WTC11 (cell line): Measurements from ENCODE around the gene CPNE9. TPM values are rescaled to one million over a fixed set of nuclear protein-coding genes. Genes with fewer than 3 reads are reported as not detected.

Experiments used
- ATAC-seq: fragments of 200-7000 bp; cut with Tn5 transposase; 2 replicates; pipeline ENCODE4 v1.10.0; 2021; ENCODE audit warnings: mild to moderate bottlenecking, moderate library complexity
- CTCF ChIA-PET: fragments of 300-600 bp; sonication (Branson Sonifier 250); formaldehyde crosslinking; loops from one replicate; lab custom pipeline; 2021; ENCODE audit warnings: antibody characterized with exemption; lab: Charles Lee
- POLR2A ChIA-PET: fragments of 350-600 bp; sonication (Branson Sonifier 250); formaldehyde crosslinking; loops from one replicate; lab custom pipeline; 2021; ENCODE audit warnings: antibody characterized with exemption; lab: Charles Lee
- DNase-seq: peaks from one replicate; pipeline ENCODE4 v3.0.0; 2021; ENCODE audit warnings: low spot score
- H3K27ac Mint-ChIP-seq: 2 replicates; pipeline ENCODE4 v1.8.0; 2021; ENCODE audit warnings: mixed read lengths
- H3K27me3 Mint-ChIP-seq: 2 replicates; pipeline ENCODE4 v1.8.0; 2021; ENCODE audit warnings: low read depth, mild to moderate bottlenecking, moderate library complexity, mixed read lengths
- H3K36me3 Mint-ChIP-seq: 2 replicates; pipeline ENCODE4 v1.8.0; 2021; ENCODE audit warnings: mixed read lengths
- H3K4me1 Mint-ChIP-seq: 2 replicates; pipeline ENCODE4 v1.8.0; 2022; ENCODE audit warnings: mixed read lengths
- H3K4me3 Mint-ChIP-seq: 2 replicates; pipeline ENCODE4 v1.8.0; 2021; ENCODE audit warnings: mild to moderate bottlenecking, moderate library complexity, mixed read lengths
- H3K9me3 Mint-ChIP-seq: 2 replicates; pipeline ENCODE4 v1.8.0; 2021; ENCODE audit warnings: mixed read lengths
- AFF4 ChIP-seq: sonication (generic); formaldehyde crosslinking; IDR thresholded peaks from 2 replicates; pipeline ENCODE4 v1.8.1; 2023; ENCODE audit warnings: mild to moderate bottlenecking, missing genetic modification reagents, borderline replicate concordance
- ARID4B ChIP-seq: sonication (generic); formaldehyde crosslinking; IDR thresholded peaks from 2 replicates; pipeline ENCODE4 v1.8.0; 2023; ENCODE audit warnings: missing genetic modification reagents, mild to moderate bottlenecking, borderline replicate concordance
- ATF6 ChIP-seq: sonication (generic); formaldehyde crosslinking; IDR thresholded peaks from 2 replicates; pipeline ENCODE4 v1.8.1; 2023; ENCODE audit warnings: mild to moderate bottlenecking, missing genetic modification reagents
- CBFB ChIP-seq: sonication (generic); formaldehyde crosslinking; IDR thresholded peaks from 2 replicates; pipeline ENCODE4 v1.8.1; 2022; ENCODE audit warnings: mild to moderate bottlenecking, low read depth, missing genetic modification reagents
- EMX1 ChIP-seq: fragments of 250-450 bp; sonication (Bioruptor Pico); IDR thresholded peaks from 2 replicates; pipeline ENCODE4 v1.8.0; 2021; ENCODE audit warnings: mild to moderate bottlenecking
- JUN ChIP-seq: sonication (generic); formaldehyde crosslinking; IDR thresholded peaks from 2 replicates; pipeline ENCODE4 v1.8.0; 2023; ENCODE audit warnings: mild to moderate bottlenecking, missing genetic modification reagents
- MLX ChIP-seq: sonication (generic); formaldehyde crosslinking; IDR thresholded peaks from 2 replicates; pipeline ENCODE4 v1.8.1; 2023; ENCODE audit warnings: mild to moderate bottlenecking, missing genetic modification reagents, moderate library complexity
- NFE2L1 ChIP-seq: sonication (generic); formaldehyde crosslinking; IDR thresholded peaks from 2 replicates; pipeline ENCODE4 v1.8.1; 2023; ENCODE audit warnings: missing genetic modification reagents
- SP1 ChIP-seq: sonication (generic); formaldehyde crosslinking; conservative IDR thresholded peaks from 2 replicates; pipeline ENCODE4 v1.8.1; 2022; ENCODE audit warnings: missing genetic modification reagents
- TEAD1 ChIP-seq: sonication (generic); formaldehyde crosslinking; IDR thresholded peaks from 2 replicates; pipeline ENCODE4 v1.8.0; 2022; ENCODE audit warnings: mild to moderate bottlenecking, missing genetic modification reagents
- USF1 ChIP-seq: sonication (generic); formaldehyde crosslinking; IDR thresholded peaks from 2 replicates; pipeline ENCODE4 v1.8.0; 2022; ENCODE audit warnings: mild to moderate bottlenecking, missing genetic modification reagents
- ZBTB21 ChIP-seq: sonication (generic); formaldehyde crosslinking; IDR thresholded peaks from 2 replicates; pipeline ENCODE4 v1.8.1; 2023; ENCODE audit warnings: mild to moderate bottlenecking, missing genetic modification reagents, borderline replicate concordance
- ZNF281 ChIP-seq: sonication (generic); formaldehyde crosslinking; IDR thresholded peaks from 2 replicates; pipeline ENCODE4 v1.8.0; 2023; ENCODE audit warnings: mild to moderate bottlenecking, missing genetic modification reagents
- ZNF396 ChIP-seq: fragments of 250-450 bp; sonication (Bioruptor Pico); IDR thresholded peaks from 2 replicates; pipeline ENCODE4 v1.8.0; 2021; ENCODE audit warnings: mild to moderate bottlenecking, moderate library complexity, borderline replicate concordance
- ZNF532 ChIP-seq: fragments of 250-450 bp; sonication (Bioruptor Pico); IDR thresholded peaks from 2 replicates; pipeline ENCODE4 v1.9.0; 2021; ENCODE audit warnings: mild to moderate bottlenecking, borderline replicate concordance
- total RNA-seq: library from RNA; stranded (reverse); gene quantifications from 3 replicates; pipeline ENCODE4 v1.2.3, GENCODE V29; 2021

Gene CPNE9
- total RNA-seq, 1 experiment from 2014 or later: 3.2 TPM

- ChIA-PET CTCF (interaction anchor here (0.6 to 1.5 kb wide), 7 partner anchors 22 to 221 kb away, joined by 3 to 6 read pairs (median 3); no protein-coding TSS in a partner anchor), POLR2A (no interaction called here)
- no peaks in the 10 kb centered on the region for H3K36me3 Mint-ChIP-seq
- ATAC-seq (no peak), DNase-seq (no peak)
- no peak for TF ChIP-seq ZNF281 (CRISPR knock-in tag)
- no peak for TF ChIP-seq JUN
- no peak for TF ChIP-seq ATF6 (CRISPR knock-in tag)
- TF ChIP-seq NFE2L1 (CRISPR knock-in tag): no peak
- no peak for TF ChIP-seq ZBTB21 (CRISPR knock-in tag)
- TF ChIP-seq ZNF532 (CRISPR knock-in tag): no peak
- no peak for TF ChIP-seq SP1
- peaks cover 6% of the 10 kb centered on the region for H3K27me3 Mint-ChIP-seq
- H3K9me3 Mint-ChIP-seq: peaks cover 4% of the 10 kb centered on the region; the same call in 1 of the 2 replicates
- H3K4me1 Mint-ChIP-seq: peaks cover 6% of the 10 kb centered on the region
- no peak overlapping the region for H3K27ac Mint-ChIP-seq
- H3K4me3 Mint-ChIP-seq: no peak overlapping the region
These were observed 17.5 kb downstream of the CPNE9 start for GRCh38 chr3:9721015-9721699.

- no peak overlapping the region for H3K4me3 Mint-ChIP-seq
- POLR2A ChIA-PET: no interaction called here
- CTCF ChIA-PET: interaction anchor here (0.6 to 1.5 kb wide), 5 partner anchors 23 to 222 kb away, joined by 3 to 6 read pairs (median 3); no protein-coding TSS in a partner anchor
- peaks cover 4% of the 10 kb centered on the region; the same call in 1 of the 2 replicates for H3K9me3 Mint-ChIP-seq
- no peak for ATAC-seq
- H3K27me3 Mint-ChIP-seq: peaks cover 6% of the 10 kb centered on the region
- H3K36me3 Mint-ChIP-seq: no peaks in the 10 kb centered on the region
- no peak for DNase-seq
- no peak overlapping the region for H3K27ac Mint-ChIP-seq
- H3K4me1 Mint-ChIP-seq: peaks cover 6% of the 10 kb centered on the region
- TF ChIP-seq CBFB (no peak), ZNF396 (no peak), TEAD1 (CRISPR knock-in tag) (no peak), EMX1 (CRISPR knock-in tag) (no peak), MLX (no peak), USF1 (CRISPR knock-in tag) (no peak), ARID4B (CRISPR knock-in tag) (no peak), AFF4 (CRISPR knock-in tag) (no peak)
These were observed 18.0 kb downstream of the CPNE9 start for GRCh38 chr3:9721700-9722060.
